ACC112 (cell line): ENCODE results near the gene TMEM42.

Source experiments
- H2AFZ ChIP-seq: fragments of 200-600 bp; sonication (generic); one replicate; pipeline ENCODE4 v1.6.0; 2017; ENCODE audit warnings: antibody characterized with exemption, low read length; ENCODE audit not compliant: unreplicated experiment
- H3K27ac ChIP-seq: fragments of 200-600 bp; sonication (generic); 2 replicates; pipeline ENCODE4 v1.5.1; 2014; ENCODE audit warnings: low read depth, mild to moderate bottlenecking, antibody characterized with exemption, low read length, moderate library complexity
- H3K27me3 ChIP-seq: fragments of 200-600 bp; sonication (generic); 2 replicates; pipeline ENCODE4 v1.6.1; 2014; ENCODE audit warnings: mild to moderate bottlenecking, antibody characterized with exemption, low read length, moderate library complexity, mixed read lengths; ENCODE audit not compliant: insufficient read depth
- H3K36me3 ChIP-seq: fragments of 200-600 bp; sonication (generic); 2 replicates; pipeline ENCODE4 v1.6.1; 2016; ENCODE audit warnings: mild to moderate bottlenecking, antibody characterized with exemption, low read length, moderate library complexity, mixed read lengths; ENCODE audit not compliant: insufficient read depth
- H3K4me1 ChIP-seq: fragments of 200-600 bp; sonication (generic); one replicate; pipeline ENCODE4 v1.6.1; 2016; ENCODE audit warnings: low read length, mixed read lengths; ENCODE audit not compliant: insufficient read depth, unreplicated experiment, control insufficient read depth
- H3K4me3 ChIP-seq: fragments of 200-600 bp; sonication (generic); 2 replicates; pipeline ENCODE4 v1.5.1; 2014; ENCODE audit warnings: mild to moderate bottlenecking, low read depth, low read length
- H3K79me2 ChIP-seq: fragments of 200-600 bp; sonication (generic); one replicate; pipeline ENCODE4 v1.6.0; 2016; ENCODE audit warnings: low read length; ENCODE audit not compliant: control insufficient read depth, unreplicated experiment, insufficient read depth

The TMEM42 gene

DNA sequence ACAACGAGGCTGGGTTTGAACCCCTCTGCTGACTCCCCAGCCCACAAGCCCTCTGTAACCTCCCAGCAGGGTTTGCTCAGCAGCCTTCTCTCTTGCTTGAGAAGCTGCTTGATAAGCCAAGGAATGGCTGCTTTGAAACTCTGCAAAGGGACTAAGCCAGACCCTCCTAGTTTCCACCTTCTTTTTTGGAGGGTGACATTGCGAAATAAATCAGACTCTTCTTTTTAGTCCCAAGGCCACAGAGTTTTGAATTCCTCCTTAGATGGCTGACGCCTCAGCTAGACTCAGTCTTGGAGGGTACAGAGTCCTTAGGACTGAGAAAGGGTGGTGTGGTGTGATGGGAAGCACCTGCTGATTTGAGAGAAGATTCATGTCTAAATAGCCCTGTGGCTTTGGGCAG is 13.9 kb downstream of the TMEM42 start:
- H2AFZ ChIP-seq = no peak overlapping the region
- no peak overlapping the region for H3K27ac ChIP-seq
- no peaks in the 10 kb centered on the region for H3K79me2 ChIP-seq
- no peaks in the 10 kb centered on the region for H3K36me3 ChIP-seq
- H3K4me3 ChIP-seq = no peak overlapping the region
- H3K4me1 ChIP-seq = peaks cover 7% of the 10 kb centered on the region
- no peaks in the 10 kb centered on the region for H3K27me3 ChIP-seq

DNA sequence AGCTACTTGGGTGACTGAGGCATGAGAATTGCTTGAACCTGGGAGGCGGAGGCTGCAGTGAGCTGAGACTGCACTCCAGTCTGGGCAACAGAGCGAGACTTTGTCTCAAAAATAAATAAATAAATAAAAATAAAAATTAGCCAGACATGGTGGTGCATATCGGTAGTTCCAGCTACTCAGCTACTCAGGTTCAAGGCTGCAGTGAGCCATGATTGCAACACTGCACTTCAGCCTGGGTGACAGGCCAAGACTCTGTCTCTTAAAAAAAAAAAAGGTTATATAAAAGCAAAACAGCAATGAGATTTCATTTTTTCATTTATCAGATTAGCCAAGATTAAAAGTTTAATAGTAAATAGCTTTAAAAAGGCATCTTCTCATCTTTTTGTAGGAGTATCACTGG is 15.6 kb downstream of the TMEM42 start:
- Histone ChIP-seq H3K27me3 (no peaks in the 10 kb centered on the region), H3K4me1 (peaks cover 8% of the 10 kb centered on the region), H3K27ac (no peak overlapping the region)

DNA sequence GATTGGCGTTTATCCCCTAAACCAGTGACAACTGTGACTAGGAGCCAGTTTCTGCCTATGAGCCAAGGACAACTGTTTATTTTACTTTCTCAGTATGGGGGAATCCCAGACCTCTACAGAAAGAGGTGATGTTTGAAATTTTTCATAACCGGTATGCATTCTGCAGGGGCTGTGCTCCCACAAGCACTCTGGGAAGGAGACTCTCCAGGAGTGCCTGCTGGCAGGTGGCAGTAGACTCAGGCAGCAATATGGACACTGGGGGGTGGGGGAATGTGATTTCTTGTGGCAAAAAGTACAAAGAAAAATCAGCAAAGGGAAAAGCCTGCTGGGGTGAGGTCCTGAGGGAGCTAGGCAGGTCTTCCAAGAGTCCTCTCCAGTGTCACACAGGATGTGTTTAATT is 18.6 kb downstream of the TMEM42 start:
- Histone ChIP-seq H3K27ac (no peak overlapping the region), H3K4me3 (no peak overlapping the region), H3K79me2 (no peaks in the 10 kb centered on the region), H3K4me1 (peaks cover 32% of the 10 kb centered on the region), H3K36me3 (no peaks in the 10 kb centered on the region), H2AFZ (no peak overlapping the region), H3K27me3 (no peaks in the 10 kb centered on the region)

More for the DNA sequence above, 15.6 kb downstream of the TMEM42 start:
- Histone ChIP-seq H2AFZ (no peak overlapping the region), H3K36me3 (no peaks in the 10 kb centered on the region), H3K79me2 (no peaks in the 10 kb centered on the region), H3K4me3 (no peak overlapping the region)

DNA sequence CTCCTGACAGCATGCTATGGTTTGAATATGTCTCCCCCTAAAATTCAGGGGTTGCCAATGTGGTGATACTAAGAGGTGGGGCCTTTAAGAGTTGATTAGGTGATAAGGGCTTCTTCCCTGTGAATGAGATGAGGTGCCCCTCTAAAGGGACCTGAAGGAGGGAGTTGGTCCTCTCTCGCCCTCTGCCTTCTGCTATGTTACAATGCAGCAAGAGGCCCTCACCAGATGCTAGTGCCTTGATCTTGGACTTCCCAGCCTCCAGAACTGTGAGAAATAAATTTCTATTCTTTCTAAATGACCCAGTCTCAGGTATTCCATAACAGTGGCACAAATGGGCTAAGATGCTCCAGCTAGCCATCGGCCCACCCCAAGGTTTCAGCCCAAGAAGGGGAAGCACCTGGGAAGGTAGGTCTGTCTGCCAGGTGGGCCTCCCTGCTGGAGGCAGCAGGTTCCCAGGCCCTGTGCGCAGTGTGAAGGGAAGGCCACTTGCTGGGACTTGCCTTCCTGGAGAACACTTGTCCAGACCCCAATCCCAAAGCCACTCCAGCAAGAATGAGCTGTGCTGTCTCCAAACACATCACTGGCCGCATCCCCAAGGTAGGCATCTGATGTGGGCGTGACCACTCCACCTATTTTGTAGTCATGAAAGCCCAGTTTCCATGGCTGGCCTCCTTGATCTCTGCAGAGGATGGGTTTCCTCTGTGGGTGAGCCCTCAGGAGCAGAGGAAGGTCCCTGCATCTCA is 21.7 kb downstream of the TMEM42 start:
- peak overlapping the region; percentile 58 for H2AFZ ChIP-seq
- peaks cover 50% of the 10 kb centered on the region for H3K4me1 ChIP-seq
- H3K27ac ChIP-seq = peak overlapping the region; percentile 96
- H3K36me3 ChIP-seq = no peaks in the 10 kb centered on the region
- no peaks in the 10 kb centered on the region for H3K79me2 ChIP-seq
- no peaks in the 10 kb centered on the region for H3K27me3 ChIP-seq
- H3K4me3 ChIP-seq = peak overlapping the region; percentile 16; the same call in 1 of the 2 replicates

DNA sequence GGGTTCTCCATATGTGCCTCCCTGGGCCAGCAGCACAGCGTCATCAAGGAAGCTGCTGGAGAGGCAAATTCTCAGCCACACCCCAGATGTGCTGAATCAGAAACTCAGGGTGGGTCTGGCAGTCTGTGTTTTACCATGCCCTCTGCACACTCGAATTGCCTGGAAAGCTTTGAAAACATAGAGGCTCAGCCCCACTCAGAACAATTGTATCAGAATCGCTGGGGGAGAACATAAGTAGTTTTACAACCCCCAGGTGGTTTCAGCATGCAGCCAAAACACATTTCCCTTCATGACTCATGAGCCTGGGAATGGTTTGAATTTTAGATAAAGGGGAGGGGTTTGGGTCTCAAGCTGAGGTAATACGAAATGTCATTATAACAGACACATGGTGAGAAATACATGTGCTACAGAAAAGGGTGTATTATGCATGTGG is 22.3 kb downstream of the TMEM42 start:
- H3K36me3 ChIP-seq = no peaks in the 10 kb centered on the region
- H3K4me1 ChIP-seq = peaks cover 50% of the 10 kb centered on the region
- H2AFZ ChIP-seq = peak overlapping the region; percentile 58
- no peaks in the 10 kb centered on the region for H3K27me3 ChIP-seq
- no peaks in the 10 kb centered on the region for H3K79me2 ChIP-seq
- H3K4me3 ChIP-seq = 0 out of 2 replicates have a peak overlapping the region, but pooled peaks have one; percentile 16
- H3K27ac ChIP-seq = peak overlapping the region; percentile 96

DNA sequence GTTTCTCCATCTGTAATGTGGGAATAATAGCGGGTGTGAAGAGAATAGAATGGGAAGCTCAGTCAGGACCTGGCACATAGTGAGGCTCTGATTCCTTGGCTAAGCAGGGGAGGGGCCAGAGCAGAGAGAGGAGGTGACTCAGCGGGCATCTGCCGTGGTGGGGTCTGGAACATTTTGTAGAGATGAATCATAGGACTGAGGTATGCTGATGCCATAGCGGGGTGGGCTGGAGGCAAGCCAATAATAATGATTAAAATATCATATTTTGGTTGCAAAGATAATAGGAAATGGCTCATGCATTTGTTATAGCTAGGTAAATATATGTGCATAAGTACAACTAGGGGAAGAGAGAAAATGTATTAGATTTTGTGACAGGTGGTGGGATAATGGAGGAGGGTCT is 23.9 kb downstream of the TMEM42 start:
- no peak overlapping the region for H2AFZ ChIP-seq
- H3K27ac ChIP-seq = peak overlapping the region; percentile 96
- no peaks in the 10 kb centered on the region for H3K79me2 ChIP-seq
- H3K4me3 ChIP-seq = peak overlapping the region; percentile 38; the same call in 1 of the 2 replicates
- no peaks in the 10 kb centered on the region for H3K36me3 ChIP-seq
- peaks cover 43% of the 10 kb centered on the region for H3K4me1 ChIP-seq
- no peaks in the 10 kb centered on the region for H3K27me3 ChIP-seq

DNA sequence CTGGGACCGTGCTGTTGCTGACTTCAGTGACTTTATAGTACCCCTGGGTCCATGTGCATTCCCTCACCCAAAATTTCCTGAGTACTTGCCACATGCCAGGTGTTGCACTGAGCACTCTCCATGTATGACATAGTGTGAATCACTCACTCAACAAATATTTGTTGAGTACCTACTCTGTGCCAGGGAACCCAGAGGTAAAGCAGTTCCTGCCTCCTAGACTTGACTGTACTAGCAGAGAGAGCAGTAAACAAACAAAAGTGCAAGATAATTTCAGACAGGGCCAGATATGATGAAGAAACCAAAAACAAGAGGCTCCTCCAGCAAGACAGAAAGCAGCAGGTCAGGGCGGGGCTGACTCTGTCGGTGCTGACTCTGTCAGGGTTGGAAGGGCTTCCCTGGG is 24.8 kb downstream of the TMEM42 start:
- Histone ChIP-seq H3K4me3 (no peak overlapping the region), H3K4me1 (peaks cover 42% of the 10 kb centered on the region), H3K27me3 (no peaks in the 10 kb centered on the region), H3K36me3 (no peaks in the 10 kb centered on the region), H3K27ac (peak overlapping the region; percentile 63), H2AFZ (no peak overlapping the region), H3K79me2 (no peaks in the 10 kb centered on the region)

DNA sequence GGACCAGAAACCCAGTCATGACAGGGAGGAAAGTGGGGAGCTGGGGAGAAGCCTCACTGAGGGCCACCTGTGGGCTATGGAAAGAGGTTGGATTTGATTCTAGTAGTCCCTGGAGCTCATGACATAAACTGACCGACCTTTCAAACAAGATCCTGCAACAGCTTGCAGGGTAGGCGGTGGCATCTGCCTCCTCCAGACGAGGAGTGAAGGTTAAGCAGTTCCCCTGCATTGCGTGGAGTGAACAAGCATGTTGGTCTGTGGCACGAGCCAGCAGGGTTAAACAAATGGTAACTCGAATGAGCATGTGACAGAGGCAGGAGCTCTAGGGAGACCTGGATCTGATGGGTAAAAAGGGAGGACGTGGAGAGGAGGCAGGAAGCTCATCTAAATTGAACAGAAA is 25.4 kb downstream of the TMEM42 start:
- no peak overlapping the region for H3K4me3 ChIP-seq
- H3K36me3 ChIP-seq = no peaks in the 10 kb centered on the region
- H2AFZ ChIP-seq = no peak overlapping the region
- no peaks in the 10 kb centered on the region for H3K27me3 ChIP-seq
- H3K27ac ChIP-seq = peak overlapping the region; percentile 63
- peaks cover 42% of the 10 kb centered on the region for H3K4me1 ChIP-seq
- H3K79me2 ChIP-seq = no peaks in the 10 kb centered on the region

DNA sequence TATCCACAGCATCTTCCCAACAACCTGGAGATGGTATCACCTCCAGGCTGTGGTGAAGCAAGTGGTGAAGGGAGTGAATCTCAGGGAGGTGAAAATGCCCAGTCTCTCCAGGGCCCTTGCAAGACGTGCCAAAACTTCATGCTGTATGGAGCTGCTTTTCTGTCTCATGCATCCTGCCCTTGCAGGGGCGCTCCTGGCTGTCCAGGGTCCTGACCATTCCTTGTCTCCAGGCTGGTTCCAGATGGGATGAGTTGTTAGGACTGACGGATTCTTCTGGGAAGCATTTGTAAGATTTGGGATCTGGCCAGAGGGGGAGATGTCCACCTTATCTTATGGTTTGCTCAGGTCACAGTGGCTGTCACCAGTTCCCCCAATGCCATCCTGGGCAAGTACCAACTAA is 28.5 kb downstream of the TMEM42 start:
- H3K27ac ChIP-seq = no peak overlapping the region
- no peaks in the 10 kb centered on the region for H3K36me3 ChIP-seq
- H3K79me2 ChIP-seq = no peaks in the 10 kb centered on the region
- peaks cover 38% of the 10 kb centered on the region for H3K4me1 ChIP-seq
- no peak overlapping the region for H3K4me3 ChIP-seq
- no peaks in the 10 kb centered on the region for H3K27me3 ChIP-seq
- H2AFZ ChIP-seq = no peak overlapping the region

DNA sequence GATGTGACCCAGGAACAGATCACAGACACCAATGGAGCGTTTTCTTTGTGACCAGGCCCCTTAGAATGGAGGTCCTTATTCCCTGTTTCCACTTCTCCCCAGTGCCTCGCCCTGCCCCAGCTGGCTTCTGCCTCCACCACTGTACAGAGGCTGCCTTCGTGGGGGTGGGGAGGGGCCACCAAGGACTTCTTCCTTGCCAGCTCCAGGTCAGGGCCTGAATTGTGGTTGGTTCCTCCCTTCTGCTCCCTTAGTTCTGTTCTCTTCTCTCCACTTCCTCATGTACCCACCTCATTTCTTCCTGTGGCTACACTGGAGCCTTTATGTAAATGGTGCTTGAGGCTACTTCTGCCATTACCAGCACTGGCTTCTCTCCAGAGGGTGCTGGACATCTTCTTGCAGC is 29.1 kb downstream of the TMEM42 start:
- H3K27me3 ChIP-seq = no peaks in the 10 kb centered on the region
- H3K4me1 ChIP-seq = peaks cover 34% of the 10 kb centered on the region
- no peak overlapping the region for H2AFZ ChIP-seq
- no peaks in the 10 kb centered on the region for H3K36me3 ChIP-seq
- no peaks in the 10 kb centered on the region for H3K79me2 ChIP-seq
- no peak overlapping the region for H3K4me3 ChIP-seq
- H3K27ac ChIP-seq = no peak overlapping the region

DNA sequence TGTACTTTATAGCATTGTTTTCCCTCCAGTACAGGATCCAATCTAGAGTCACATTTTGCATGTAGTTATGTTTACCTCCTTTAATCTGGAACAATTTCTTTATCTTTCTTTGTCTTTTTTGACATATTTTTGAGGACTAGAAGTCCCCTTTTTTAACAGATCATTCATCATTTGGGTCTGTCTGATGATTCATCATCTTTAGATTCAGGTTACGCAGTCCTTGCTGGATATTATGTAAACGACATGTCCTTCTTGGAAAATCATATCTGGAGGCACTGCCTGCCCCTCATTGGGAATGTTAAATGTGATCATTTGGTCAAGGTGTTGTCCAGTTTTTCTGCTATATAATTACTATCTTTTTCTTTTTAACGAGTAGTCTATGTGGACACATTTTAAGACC is 31.0 kb downstream of the TMEM42 start:
- Histone ChIP-seq H3K4me3 (peak overlapping the region; percentile 43), H3K27me3 (no peaks in the 10 kb centered on the region), H3K27ac (peak overlapping the region; percentile 84), H3K4me1 (peaks cover 20% of the 10 kb centered on the region), H3K36me3 (no peaks in the 10 kb centered on the region), H3K79me2 (no peaks in the 10 kb centered on the region), H2AFZ (no peak overlapping the region)
